ENCODE data around the gene PIK3CD.

The PIK3CD gene

GRCh38 chr1:9715536-9716226 is 64.2 kb downstream of the PIK3CD start:
- DNase-seq (ENCODE audit: extremely low spot score, insufficient read length, low read depth) = no peak
- FAIRE-seq = no peak

- no peak for FAIRE-seq
- no peak for DNase-seq (ENCODE audit: extremely low spot score, insufficient read length, low read depth)
Observed at GRCh38 chr1:9716404-9717192, 65.1 kb downstream of the PIK3CD start.

GRCh38 chr1:9717193-9718005 is 65.9 kb downstream of the PIK3CD start:
- DNase-seq (ENCODE audit: extremely low spot score, insufficient read length, low read depth) (peak; percentile 62), FAIRE-seq (peak; percentile 94)

GRCh38 chr1:9718006-9718680 is 66.6 kb downstream of the PIK3CD start:
- DNase-seq (ENCODE audit: extremely low spot score, insufficient read length, low read depth) (no peak), FAIRE-seq (no peak)

GRCh38 chr1:9719978-9720722 is 68.6 kb downstream of the PIK3CD start:
- DNase-seq (ENCODE audit: extremely low spot score, insufficient read length, low read depth) = no peak
- no peak for FAIRE-seq

- FAIRE-seq (no peak), DNase-seq (ENCODE audit: extremely low spot score, insufficient read length, low read depth) (no peak)
Observed at GRCh38 chr1:9720785-9721605, 69.5 kb downstream of the PIK3CD start.

GRCh38 chr1:9721606-9722377 is 70.3 kb downstream of the PIK3CD start:
- DNase-seq (ENCODE audit: extremely low spot score, insufficient read length, low read depth) (no peak), FAIRE-seq (peak; percentile 12)

- DNase-seq (ENCODE audit: extremely low spot score, insufficient read length, low read depth) = no peak
- FAIRE-seq = no peak
Observed at GRCh38 chr1:9722378-9722749, 70.8 kb downstream of the PIK3CD start.

- no peak for FAIRE-seq
- DNase-seq (ENCODE audit: extremely low spot score, insufficient read length, low read depth) = no peak
Observed at GRCh38 chr1:9723068-9723805, 71.7 kb downstream of the PIK3CD start.

GRCh38 chr1:9723926-9724325 is 72.4 kb downstream of the PIK3CD start:
- FAIRE-seq = no peak
- no peak for DNase-seq (ENCODE audit: extremely low spot score, insufficient read length, low read depth)

- DNase-seq (ENCODE audit: extremely low spot score, insufficient read length, low read depth) = peak; percentile 66
- FAIRE-seq = peak; percentile 73
Observed at GRCh38 chr1:9724706-9725476, 73.4 kb downstream of the PIK3CD start.

- no peak for FAIRE-seq
- DNase-seq (ENCODE audit: extremely low spot score, insufficient read length, low read depth) = no peak
Observed at GRCh38 chr1:9726406-9726805, 74.9 kb downstream of the PIK3CD start.

- DNase-seq (ENCODE audit: extremely low spot score, insufficient read length, low read depth) (no peak), FAIRE-seq (no peak)
Observed at GRCh38 chr1:9726905-9727595, 75.5 kb downstream of the PIK3CD start.

GRCh38 chr1:9728451-9729295 is 77.1 kb downstream of the PIK3CD start:
- no peak for DNase-seq (ENCODE audit: extremely low spot score, insufficient read length, low read depth)
- FAIRE-seq = peak; percentile 42

GRCh38 chr1:9729523-9729922 is 78.0 kb downstream of the PIK3CD start:
- DNase-seq (ENCODE audit: extremely low spot score, insufficient read length, low read depth) (no peak), FAIRE-seq (no peak)
